Frontal cortex (tissue), 4 donors: ENCODE results near the gene OR2C1. TPM values are rescaled to one million over a fixed set of nuclear protein-coding genes. Genes with fewer than 3 reads are reported as not detected.

Experiments
- DNase-seq, 2 donors: peaks; one replicate each; pipeline ENCODE4 v3.0.0; 2012; ENCODE audit warnings: low spot score in 2 of 2
- FAIRE-seq: peaks from 2 replicates; lab custom pipeline; 2012; peaks lifted over from hg19 to GRCh38; lab: Jason Lieb, UNC
- total RNA-seq: library from RNA; depleted of rRNA; stranded (reverse); fragments of >200 nt; gene quantifications from one replicate; pipeline ENCODE4 v1.2.3, GENCODE V29; 2014
- donor health status: control.
- donor health status: control.
- donor health status: control.

OR2C1 gene
- 0.82 TPM for total RNA-seq

DNA sequence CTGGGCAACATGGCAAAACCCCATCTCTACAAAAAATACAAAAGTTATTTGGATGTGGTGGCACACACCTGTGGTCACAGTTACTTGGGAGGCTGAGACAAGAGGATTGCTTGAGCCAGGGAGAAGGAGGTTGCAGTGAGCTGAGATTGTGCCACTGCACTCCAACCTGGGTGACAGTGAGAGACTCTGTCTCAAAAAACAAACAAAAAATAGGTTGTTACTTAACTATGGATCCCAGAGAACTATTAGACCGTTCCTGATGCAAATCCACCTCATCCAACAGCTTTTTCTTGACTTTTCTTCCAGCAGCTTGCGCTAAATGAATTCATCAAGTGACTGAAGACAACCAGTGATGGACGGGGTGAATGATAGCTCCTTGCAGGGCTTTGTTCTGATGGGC is at the start of gene OR2C1:
OR2C1 (plus strand) TSS at position 301 of the 400 bp plus-strand sequence; CDS start at position 353, 52 bp downstream.
- no peak for FAIRE-seq
- no peak for DNase-seq

DNA sequence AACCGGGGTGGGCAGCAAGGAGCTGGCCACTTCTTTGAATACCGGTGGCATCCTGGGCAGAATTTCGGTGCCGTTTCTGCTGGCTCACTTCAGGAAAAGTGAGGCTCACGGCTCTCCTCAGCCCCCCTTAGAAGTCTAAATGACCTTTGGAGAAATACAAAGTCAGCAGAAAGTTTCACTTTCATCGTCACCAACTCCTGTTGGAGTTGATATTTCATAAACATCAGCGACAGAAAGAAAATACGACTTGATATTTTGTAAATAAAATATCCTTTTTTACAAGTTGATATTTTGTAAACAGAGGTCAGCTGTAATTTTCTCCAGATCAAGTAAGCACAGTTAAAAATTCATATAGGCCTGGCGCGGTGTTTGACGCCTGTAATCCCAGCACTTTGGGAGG is 49.6 kb upstream of the OR2C1 start:
- FAIRE-seq (no peak), DNase-seq (no peak)

DNA sequence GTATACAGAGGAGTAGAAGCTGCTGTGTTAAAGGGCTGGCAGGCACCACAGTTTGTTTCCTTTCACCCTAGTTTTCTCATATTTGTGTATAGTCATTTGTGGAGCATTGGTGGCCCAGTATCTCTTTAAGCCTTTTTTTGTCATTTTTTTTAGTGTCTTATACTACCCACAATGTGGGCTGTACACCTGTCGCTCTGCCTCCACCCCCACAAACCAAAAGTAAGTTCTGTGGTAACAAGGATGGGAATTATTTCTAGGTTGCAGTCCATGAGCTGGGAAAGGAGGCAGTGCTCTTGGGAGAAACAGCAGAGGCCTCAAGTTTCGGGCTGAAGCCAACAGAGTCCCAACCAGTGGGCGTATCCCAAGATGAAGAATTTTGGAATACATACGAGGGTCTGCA is 44.2 kb upstream of the OR2C1 start:
- DNase-seq (no peak), FAIRE-seq (no peak)

DNA sequence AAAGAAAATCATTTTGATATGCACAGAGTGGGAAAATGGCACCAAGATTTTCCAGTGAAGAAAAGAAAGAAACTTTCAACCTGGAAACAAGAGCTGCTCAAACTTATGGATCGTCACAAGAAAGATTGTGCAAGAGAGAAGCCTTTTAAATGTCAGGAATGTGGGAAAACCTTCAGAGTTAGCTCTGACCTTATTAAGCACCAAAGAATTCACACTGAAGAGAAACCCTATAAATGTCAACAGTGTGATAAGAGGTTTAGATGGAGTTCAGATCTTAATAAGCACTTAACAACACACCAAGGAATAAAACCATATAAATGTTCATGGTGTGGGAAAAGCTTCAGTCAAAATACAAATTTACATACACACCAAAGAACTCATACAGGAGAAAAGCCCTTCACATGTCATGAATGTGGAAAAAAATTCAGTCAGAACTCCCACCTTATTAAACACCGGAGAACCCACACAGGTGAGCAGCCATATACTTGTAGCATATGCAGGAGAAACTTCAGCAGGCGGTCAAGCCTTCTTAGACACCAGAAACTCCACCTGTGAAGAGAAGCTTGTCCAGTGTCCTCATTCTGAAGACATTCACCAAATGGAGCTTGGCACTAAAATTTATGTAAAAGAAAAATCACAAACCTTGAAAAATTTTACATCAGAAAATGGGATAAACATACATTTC is 38.2 kb upstream of the OR2C1 start:
- DNase-seq = no peak
- FAIRE-seq = no peak

DNA sequence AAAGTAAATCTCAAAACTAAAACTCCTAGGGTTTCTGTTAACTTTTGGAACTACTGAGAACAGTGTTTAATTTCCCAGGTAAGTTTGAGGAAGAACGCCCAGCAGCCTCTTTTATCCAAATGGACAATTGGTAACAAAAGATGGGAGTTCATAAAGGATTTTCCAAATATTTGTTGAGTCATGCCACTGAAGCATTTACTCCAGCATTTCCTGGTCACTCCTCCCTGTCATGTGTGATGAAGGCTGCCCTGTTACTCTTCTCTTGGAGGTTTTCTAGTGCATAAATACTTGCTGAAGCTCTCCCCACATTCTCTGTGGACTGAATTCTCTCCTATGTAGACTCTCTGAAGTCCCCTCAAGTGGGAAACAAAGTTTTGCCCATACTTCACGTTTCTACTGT is 33.9 kb upstream of the OR2C1 start:
- FAIRE-seq (no peak), DNase-seq (no peak)

DNA sequence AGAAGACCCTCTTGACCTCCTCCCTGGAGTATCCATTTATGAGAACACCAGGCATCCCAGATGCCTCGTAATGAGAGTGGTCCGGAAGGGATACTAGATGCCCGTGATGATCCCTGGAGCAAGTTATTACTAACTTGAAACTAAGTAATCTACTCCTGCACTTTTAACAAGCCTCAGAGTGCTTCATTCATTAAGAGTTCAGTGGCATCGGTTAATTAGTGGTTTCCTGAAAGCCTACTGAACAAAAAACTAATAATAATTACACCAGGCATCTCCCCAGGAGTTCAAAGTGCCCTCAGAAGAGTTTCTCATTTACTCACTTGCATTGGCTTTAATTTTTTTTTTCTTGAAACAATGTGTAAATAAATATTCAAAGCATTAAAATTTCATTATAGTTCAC is 28.2 kb upstream of the OR2C1 start:
- no peak for FAIRE-seq
- DNase-seq = no peak

DNA sequence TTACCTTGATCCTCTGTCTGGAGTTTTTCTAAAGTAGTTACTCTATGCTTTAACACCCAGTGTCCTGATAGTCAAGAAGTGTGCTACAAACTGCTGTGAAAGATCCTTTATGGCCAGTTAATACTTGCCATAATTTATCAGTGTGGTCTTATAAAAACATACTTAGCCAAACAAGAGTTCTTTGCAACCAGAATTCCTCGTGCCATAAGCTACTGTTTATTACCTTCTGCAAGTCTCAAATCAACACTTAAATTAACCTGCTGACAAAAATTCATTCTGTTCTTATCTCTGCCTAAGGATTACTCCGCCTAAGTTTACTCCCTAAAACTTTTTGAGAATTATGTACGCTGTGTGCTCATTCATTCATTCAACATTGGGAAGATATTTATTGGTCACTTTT is 27.6 kb upstream of the OR2C1 start:
- no peak for DNase-seq
- FAIRE-seq = no peak

DNA sequence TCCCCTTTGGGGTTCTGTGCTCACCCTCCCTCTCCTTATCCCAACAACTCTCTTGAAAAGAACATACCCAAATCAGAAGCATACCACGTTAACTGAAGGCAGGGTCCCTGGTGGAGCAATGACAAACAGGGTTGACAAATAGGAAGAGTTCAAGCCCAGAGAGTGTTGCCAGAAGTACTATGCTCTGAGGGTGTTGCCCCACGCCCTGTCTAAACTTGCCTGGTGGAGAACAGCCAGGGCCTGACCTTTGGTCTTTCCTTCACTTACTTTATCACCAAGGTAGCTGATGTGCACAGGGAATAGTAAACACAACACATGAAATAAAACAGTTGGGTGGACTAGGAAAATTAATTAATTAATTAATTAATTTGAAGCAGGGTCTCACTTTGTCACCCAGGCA is 27.0 kb upstream of the OR2C1 start:
- DNase-seq (no peak), FAIRE-seq (no peak)

DNA sequence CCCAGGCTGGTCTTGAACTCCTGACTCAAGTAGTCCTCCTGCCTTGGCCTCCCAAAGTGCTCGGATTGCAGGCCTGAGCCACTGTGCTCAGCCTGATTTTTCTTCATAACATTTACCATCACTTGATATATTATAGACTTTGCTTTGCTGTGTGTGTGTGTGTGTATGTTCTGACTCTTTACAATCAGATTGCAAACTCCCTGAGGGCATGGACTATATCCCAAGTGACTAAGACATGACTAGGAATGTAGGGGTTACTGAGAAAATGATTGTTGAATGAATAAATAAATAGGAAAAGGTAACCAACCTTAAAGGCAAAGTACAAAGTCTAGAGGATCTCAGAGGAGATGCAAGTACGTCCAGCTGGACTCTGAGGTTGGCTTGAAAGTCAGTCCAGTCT is 9.6 kb upstream of the OR2C1 start:
- no peak for DNase-seq
- no peak for FAIRE-seq

DNA sequence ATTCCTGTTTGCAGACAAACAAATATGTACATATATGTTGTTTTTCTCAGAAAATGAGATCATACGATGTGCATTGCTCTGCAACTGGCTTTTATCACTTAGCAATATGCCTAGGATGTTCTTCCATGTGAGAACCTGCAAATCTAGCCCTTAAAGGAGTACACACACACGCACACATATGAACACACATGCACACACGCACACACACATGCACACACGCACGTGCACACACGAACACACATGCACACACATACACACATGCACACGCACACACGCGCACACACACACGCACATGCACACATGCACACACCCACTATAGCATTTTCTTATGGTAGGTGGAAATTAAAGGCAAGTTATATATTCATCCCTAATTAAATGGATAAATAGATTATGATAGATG is 8.1 kb upstream of the OR2C1 start:
- DNase-seq = no peak
- no peak for FAIRE-seq

DNA sequence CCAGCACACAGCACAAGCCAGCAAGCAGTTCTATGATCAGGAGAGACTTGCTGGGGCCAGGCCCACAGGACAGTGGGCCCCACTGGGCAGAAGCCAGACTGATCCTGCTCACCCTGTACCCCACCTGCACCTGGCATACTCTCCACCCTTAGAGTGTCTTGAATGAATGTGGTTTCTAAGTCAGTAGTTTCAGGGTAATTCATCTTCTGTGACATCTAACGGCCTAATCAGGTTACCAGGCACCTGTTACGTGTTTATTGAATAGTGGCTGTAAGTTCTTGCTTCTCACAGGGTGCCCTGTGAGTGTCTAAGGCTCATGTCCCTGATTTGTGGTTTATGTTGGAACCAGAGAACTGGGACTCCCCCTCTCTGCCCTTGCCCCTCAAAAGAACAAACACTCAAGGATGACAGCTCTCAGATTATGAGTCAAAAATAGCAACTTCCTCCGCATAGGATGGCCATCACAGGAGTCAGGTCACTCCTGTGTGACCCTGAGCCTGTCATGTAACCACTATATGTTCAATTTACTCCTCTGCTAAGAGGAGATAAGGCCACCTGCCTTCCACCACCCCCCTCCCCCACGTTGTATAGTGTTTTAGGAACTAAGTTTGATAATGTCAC is 7.0 kb upstream of the OR2C1 start:
- FAIRE-seq = no peak
- DNase-seq = no peak

DNA sequence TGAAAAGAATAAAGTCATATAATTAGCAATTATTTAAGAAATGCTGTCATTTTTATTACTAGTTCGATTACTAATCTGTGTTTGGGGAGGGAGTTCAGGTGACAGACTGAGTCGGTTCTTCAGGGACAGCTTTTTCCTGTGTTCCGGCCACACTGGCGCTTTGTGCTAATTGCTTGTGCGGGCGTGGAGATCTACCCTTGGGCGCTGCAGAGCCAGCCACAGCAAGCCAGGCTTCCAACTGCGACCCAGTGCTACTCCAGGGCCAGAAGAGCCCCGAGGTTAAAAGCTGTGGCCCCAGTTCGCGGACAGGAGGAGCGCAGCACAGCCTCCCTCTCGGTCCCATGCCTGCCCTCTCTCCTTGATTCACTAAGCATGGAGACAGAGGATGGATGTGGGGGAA is 6.5 kb upstream of the OR2C1 start:
- FAIRE-seq = no peak
- no peak for DNase-seq

DNA sequence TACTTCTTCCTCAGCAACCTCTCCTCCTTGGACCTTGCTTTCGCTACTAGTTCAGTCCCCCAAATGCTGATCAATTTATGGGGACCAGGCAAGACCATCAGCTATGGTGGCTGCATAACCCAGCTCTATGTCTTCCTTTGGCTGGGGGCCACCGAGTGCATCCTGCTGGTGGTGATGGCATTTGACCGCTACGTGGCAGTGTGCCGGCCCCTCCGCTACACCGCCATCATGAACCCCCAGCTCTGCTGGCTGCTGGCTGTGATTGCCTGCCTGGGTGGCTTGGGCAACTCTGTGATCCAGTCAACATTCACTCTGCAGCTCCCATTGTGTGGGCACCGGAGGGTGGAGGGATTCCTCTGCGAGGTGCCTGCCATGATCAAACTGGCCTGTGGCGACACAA is 429 bp downstream of the OR2C1 start:
- FAIRE-seq (no peak), DNase-seq (no peak)

DNA sequence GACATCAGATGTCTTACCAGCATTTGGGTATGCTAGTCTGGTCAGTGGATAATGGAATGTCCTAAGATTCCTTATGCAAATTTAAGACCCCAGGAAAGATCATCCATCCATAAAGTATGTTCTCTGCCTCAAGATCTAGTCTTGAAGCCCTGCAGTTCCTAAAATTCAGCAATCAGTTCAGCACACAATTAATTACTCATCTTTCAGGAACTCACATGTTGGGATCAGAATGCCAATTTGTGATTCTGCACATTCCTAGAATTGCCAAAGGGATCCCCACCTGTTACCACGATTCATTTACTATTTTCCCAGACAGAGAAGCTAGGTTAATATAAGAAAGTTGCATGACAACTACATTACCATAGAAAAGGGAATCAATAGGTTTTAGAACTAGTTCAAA is 3.2 kb downstream of the OR2C1 start:
- DNase-seq (no peak), FAIRE-seq (no peak)

DNA sequence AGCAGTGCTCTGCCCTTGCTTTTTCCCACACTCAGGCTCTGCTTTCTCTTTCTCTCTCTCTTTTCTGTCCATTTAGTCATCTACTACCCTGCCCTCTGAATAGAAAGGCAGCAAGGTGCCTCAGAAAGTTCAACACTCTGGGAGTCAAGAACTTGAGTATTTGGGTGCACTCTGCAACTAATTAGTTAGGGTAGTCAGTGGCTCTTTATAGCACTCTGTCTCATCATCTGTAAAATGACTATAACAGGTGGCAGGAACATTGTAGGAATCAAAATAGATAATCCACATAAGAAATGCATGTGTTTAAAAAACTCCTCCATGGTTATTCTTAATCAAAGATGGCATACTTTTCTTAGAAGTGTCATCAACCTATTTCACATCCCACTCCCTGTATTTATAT is 7.2 kb downstream of the OR2C1 start:
- DNase-seq = no peak
- FAIRE-seq = no peak

DNA sequence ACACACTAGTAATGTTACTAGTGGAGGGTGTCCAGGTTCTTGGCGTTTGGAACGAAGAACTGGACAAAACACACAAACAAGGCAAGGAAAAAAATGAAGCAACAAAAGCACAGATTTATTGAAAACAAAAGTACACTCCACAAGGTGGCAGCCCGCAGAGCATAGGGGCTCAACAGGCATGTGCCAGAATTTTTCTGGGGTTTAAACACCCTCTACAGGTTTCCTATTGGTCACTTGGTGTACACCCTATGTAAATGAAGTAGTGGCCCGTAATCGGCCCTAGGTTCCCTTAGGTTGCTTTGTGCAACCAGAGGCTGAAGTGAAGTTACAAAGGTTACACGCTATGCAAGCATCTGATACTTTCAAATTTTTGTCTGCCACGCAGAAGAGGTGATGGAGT is 8.1 kb downstream of the OR2C1 start:
- no peak for DNase-seq
- no peak for FAIRE-seq

DNA sequence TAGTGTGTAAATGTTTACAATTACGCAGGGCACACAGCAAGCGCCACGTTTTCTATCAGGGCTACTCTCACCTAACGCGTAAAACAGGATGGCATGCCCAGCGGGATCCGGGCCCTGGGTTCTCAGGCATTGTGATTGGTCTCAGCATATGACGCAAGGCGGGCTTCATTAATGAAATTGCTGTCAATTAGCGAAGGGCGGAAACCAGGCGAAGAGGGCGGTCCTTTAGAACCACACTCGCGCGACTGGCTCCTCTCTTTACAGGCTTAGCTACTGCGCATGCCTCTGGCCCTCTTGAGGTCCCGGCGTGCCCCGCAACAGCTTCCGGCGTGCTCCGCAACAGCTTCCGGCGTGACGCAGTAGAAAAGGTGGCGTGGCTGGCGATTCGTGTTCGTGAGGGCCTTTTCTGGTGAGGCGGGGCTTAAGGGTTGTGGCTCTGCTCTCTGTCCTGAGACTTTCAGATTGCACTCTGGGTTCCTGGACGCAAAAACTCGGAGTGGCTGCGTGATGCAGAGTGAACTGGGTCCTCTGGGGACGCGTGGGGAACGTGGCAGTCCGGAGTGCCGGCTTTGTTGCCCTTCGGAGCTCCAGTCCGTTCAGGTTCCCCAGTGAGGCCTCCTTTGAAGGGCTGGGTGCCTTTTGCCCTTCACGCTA is 9.2 kb downstream of the OR2C1 start:
- FAIRE-seq = no peak
- peak; percentile 63 to 81 for DNase-seq

DNA sequence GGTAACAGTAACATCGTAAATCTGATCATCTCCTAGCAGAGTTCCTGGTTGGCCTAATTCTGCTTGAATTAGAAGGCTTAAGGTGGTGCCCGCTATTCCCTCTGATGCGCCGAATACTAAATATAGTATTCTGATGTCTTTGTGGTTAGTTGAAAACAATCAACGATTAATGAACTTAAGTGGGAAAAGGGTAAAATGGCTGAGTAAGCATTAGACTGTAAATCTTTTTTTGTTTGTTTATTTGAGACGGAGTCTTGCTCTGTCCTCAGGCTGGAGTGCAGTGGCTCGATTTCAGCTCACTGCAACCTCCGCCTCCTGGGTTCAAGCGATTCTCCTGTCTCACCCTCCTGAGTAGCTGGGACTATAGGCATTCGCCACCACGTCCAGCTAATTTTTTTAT is 13.4 kb downstream of the OR2C1 start:
- no peak for DNase-seq
- no peak for FAIRE-seq

DNA sequence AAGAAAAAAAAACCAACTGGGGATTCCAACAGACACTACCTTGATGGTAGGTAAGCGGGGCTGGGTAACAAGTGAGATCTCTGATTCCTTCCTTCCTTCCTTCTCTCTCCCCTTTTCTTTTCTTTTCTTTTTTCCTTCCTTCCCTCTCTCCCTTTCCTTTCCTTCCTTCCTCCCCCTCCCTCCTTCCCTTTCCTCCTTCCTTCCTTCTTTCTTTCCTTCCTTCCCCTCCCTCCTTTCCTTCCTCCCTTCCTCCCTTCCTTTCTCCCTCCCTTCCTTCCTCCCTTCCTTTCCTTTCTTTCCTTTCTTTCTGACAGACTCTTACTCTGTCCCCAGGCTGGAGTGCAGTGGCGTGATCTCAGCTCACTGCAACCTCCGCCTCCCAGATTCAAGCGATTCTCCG is 20.0 kb downstream of the OR2C1 start:
- no peak for DNase-seq
- FAIRE-seq = no peak

DNA sequence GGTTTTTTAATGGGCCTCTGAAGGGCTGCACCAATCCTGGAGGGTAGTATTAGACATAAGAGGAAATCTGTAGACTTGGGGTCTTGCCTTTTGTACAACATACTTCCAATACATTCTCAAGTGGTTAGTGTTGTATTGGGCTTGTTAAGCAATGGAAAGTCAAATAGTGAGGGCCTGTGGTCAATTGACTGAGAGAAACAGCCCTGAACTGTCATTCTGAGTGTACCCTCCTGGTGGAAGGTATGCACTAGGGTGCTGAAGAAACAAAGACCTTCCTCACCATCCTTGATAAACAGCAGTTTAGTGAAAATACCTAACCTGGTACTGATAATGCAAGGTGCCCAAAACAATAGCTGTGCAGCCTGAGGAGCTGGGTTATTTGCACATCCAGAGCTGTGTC is 22.2 kb downstream of the OR2C1 start:
- FAIRE-seq = no peak
- DNase-seq = no peak

DNA sequence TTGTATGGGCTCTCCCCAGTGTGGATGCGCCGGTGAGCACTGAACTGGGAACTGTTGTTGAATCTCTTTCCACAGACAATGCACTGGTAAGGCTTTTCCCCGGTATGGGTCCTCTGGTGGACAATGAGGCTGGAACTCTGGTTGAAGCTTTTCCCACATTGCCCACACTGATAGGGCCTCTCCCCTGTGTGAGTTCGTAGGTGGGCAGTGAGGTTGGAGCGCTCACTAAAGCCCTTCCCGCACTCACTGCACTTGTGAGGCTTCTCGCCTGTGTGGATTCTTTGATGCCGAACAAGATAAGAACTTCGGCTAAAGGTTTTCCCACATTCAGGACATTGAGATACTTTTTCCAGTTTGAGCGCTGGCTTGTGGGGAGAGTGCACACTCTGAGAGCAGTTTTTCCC is 27.4 kb downstream of the OR2C1 start:
- DNase-seq = no peak
- no peak for FAIRE-seq

DNA sequence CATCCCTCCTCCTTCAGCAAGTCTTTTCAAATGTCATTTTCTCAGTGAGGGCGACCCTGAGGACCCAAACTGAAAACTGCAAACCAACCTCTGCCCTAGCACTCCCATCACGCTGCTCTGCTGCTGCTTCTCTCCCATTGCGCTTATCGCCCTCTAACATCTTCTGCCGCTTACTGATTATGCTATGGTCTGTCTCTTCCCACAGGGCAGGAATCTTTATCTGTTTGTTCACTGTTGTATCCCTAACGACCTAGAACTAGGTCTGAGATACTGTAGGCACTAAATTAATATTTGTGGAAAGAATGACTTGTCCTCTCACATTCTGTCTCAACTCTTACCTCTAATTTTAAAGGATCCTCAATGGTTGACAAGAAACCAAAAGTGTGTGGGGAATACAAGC is 32.6 kb downstream of the OR2C1 start:
- no peak for FAIRE-seq

More for the DNA sequence above, 32.6 kb downstream of the OR2C1 start:
- no peak for DNase-seq
